H9 (cell line): Measurements from ENCODE around the gene F3. TPM values are rescaled to one million over a fixed set of nuclear protein-coding genes. Genes with fewer than 3 reads are reported as not detected.

Experiments used
- DNase-seq: peaks from one replicate; pipeline ENCODE4 v3.0.0-alpha.2; 2017
- H2AFZ ChIP-seq: one replicate; pipeline ENCODE4 v1.6.1; 2013; ENCODE audit warnings: mild to moderate bottlenecking, low read length, control low read depth, moderate library complexity
- H2AK5ac ChIP-seq: 2 replicates; pipeline ENCODE4 v1.6.1; 2013; ENCODE audit warnings: low read length, control low read depth, mixed read lengths; ENCODE audit not compliant: insufficient read length
- H2BK120ac ChIP-seq: one replicate; pipeline ENCODE4 v1.6.1; 2013; ENCODE audit warnings: low read depth, mild to moderate bottlenecking, low read length, control low read depth, inconsistent platforms; ENCODE audit not compliant: poor library complexity, severe bottlenecking
- H2BK12ac ChIP-seq: 2 replicates; pipeline ENCODE4 v1.6.1; 2013; ENCODE audit warnings: low read length, control low read depth, mixed read lengths, low read depth; ENCODE audit not compliant: insufficient read length
- H2BK15ac ChIP-seq: 2 replicates; pipeline ENCODE4 v1.6.1; 2013; ENCODE audit warnings: low read depth, low read length, control low read depth
- H2BK20ac ChIP-seq: one replicate; pipeline ENCODE4 v1.6.1; 2013; ENCODE audit warnings: low read depth, mild to moderate bottlenecking, low read length, control low read depth, inconsistent platforms; ENCODE audit not compliant: poor library complexity, severe bottlenecking
- H2BK5ac ChIP-seq: 2 replicates; pipeline ENCODE4 v1.6.1; 2013; ENCODE audit warnings: low read length, control low read depth, mixed read lengths; ENCODE audit not compliant: insufficient read length
- H3K14ac ChIP-seq: 2 replicates; pipeline ENCODE4 v1.6.1; 2013; ENCODE audit warnings: low read length, control low read depth; ENCODE audit not compliant: insufficient read depth
- H3K18ac ChIP-seq: 2 replicates; pipeline ENCODE4 v1.6.1; 2013; ENCODE audit warnings: low read depth, mild to moderate bottlenecking, mixed read lengths, low read length, control low read depth; ENCODE audit not compliant: insufficient read length
- H3K23ac ChIP-seq: 2 replicates; pipeline ENCODE4 v1.6.1; 2013; ENCODE audit warnings: low read length, control low read depth, mixed read lengths, low read depth; ENCODE audit not compliant: insufficient read length
- H3K23me2 ChIP-seq: 2 replicates; pipeline ENCODE4 v1.6.1; 2013; ENCODE audit warnings: low read depth, mild to moderate bottlenecking, mixed read lengths, low read length, control low read depth; ENCODE audit not compliant: insufficient read length, poor library complexity, severe bottlenecking
- H3K27ac ChIP-seq: 2 replicates; pipeline ENCODE4 v1.5.1; 2013; ENCODE audit warnings: low read length, control low read depth, mixed read lengths, low read depth; ENCODE audit not compliant: insufficient read length
- H3K27me3 ChIP-seq: 2 replicates; pipeline ENCODE4 v1.6.1; 2013; ENCODE audit warnings: low read length, control low read depth, inconsistent platforms; ENCODE audit not compliant: insufficient read depth
- H3K4ac ChIP-seq: 2 replicates; pipeline ENCODE4 v1.6.1; 2013; ENCODE audit warnings: low read depth, mild to moderate bottlenecking, control low read depth, inconsistent platforms, low read length, moderate library complexity
- H3K4me1 ChIP-seq: 2 replicates; pipeline ENCODE4 v1.6.1; 2013; ENCODE audit warnings: low read length, control low read depth, inconsistent platforms; ENCODE audit not compliant: insufficient read depth
- H3K4me2 ChIP-seq: 2 replicates; pipeline ENCODE4 v1.6.1; 2013; ENCODE audit warnings: low read length, control low read depth, mixed read lengths; ENCODE audit not compliant: insufficient read length, insufficient read depth
- H3K56ac ChIP-seq: 2 replicates; pipeline ENCODE4 v1.6.1; 2013; ENCODE audit warnings: low read depth, mild to moderate bottlenecking, mixed read lengths, low read length, control low read depth; ENCODE audit not compliant: insufficient read length
- H3K79me1 ChIP-seq: 2 replicates; pipeline ENCODE4 v1.6.1; 2013; ENCODE audit warnings: low read depth, mild to moderate bottlenecking, moderate library complexity, low read length, control low read depth, inconsistent platforms; ENCODE audit not compliant: insufficient read depth, poor library complexity, severe bottlenecking
- H3K79me2 ChIP-seq: 2 replicates; pipeline ENCODE4 v1.6.1; 2013; ENCODE audit warnings: low read length, control low read depth, inconsistent platforms; ENCODE audit not compliant: insufficient read depth
- H3K9ac ChIP-seq: 2 replicates; pipeline ENCODE4 v1.6.1; 2013; ENCODE audit warnings: low read length, control low read depth, mixed read lengths; ENCODE audit not compliant: insufficient read length; ENCODE audit errors: extremely low read depth
- H3K9me3 ChIP-seq: one replicate; pipeline ENCODE4 v1.6.1; 2013; ENCODE audit warnings: low read depth, low read length, inconsistent platforms; ENCODE audit not compliant: control insufficient read depth
- H3T11ph ChIP-seq: one replicate; pipeline ENCODE4 v1.6.1; 2013; ENCODE audit warnings: mild to moderate bottlenecking, low read length, control low read depth, inconsistent platforms
- H4K20me1 ChIP-seq: one replicate; pipeline ENCODE4 v1.6.1; 2013; ENCODE audit not compliant: control insufficient read depth, insufficient read length, insufficient read depth
- H4K5ac ChIP-seq: 2 replicates; pipeline ENCODE4 v1.6.1; 2013; ENCODE audit warnings: low read depth, mild to moderate bottlenecking, mixed read lengths, low read length, control low read depth; ENCODE audit not compliant: insufficient read length
- H4K8ac ChIP-seq: replicated peaks from 2 replicates; pipeline ENCODE4 v1.6.1; 2013; ENCODE audit warnings: low read length, control low read depth, mixed read lengths, low read depth; ENCODE audit not compliant: insufficient read length
- H4K91ac ChIP-seq: 2 replicates; pipeline ENCODE4 v1.6.1; 2013; ENCODE audit warnings: low read depth, mild to moderate bottlenecking, moderate library complexity, mixed read lengths, low read length, control low read depth; ENCODE audit not compliant: insufficient read length
- H3K27ac Mint-ChIP-seq, 3 experiments: 2 replicates in 2 of 3; 3 replicates in 1 of 3; pipeline ENCODE4 v1.8.0; 2020 to 2021; ENCODE audit warnings: mixed read lengths in 3 of 3, mild to moderate bottlenecking in 1 of 3, moderate library complexity in 1 of 3
- H3K27me3 Mint-ChIP-seq: 2 replicates; pipeline ENCODE4 v1.8.0; 2021; ENCODE audit warnings: low read depth, mild to moderate bottlenecking, moderate library complexity, mixed read lengths
- H3K36me3 Mint-ChIP-seq, 3 experiments: 2 replicates in 2 of 3; 3 replicates in 1 of 3; pipeline ENCODE4 v1.8.0; 2020 to 2021; ENCODE audit warnings: low read depth in 3 of 3, mixed read lengths in 3 of 3; ENCODE audit not compliant: insufficient read depth in 1 of 3
- H3K4me1 Mint-ChIP-seq, 2 experiments: 2 replicates each; pipeline ENCODE4 v1.8.0; 2020; ENCODE audit warnings: mixed read lengths in 2 of 2
- H3K4me3 Mint-ChIP-seq, 2 experiments: 2 replicates in 1 of 2; 3 replicates in 1 of 2; pipeline ENCODE4 v1.8.0; 2020 to 2021; ENCODE audit warnings: mild to moderate bottlenecking in 2 of 2, mixed read lengths in 2 of 2, moderate library complexity in 1 of 2
- H3K9me3 Mint-ChIP-seq, 2 experiments: 2 replicates in 1 of 2; 3 replicates in 1 of 2; pipeline ENCODE4 v1.8.0; 2020; ENCODE audit warnings: mild to moderate bottlenecking in 2 of 2, mixed read lengths in 2 of 2, moderate library complexity in 1 of 2
- WGBS: extraction: QIAGEN DNeasy Blood & Tissue Kit; methylation state at CpG from one replicate; pipeline ENCODE4 v1.1.7; 2013; ENCODE audit warnings: missing lambda C conversion rate, low lambda C conversion rate, mixed read lengths; ENCODE audit not compliant: insufficient read length; ENCODE audit errors: extremely low coverage; 5-methylcytosine and 5-hydroxymethylcytosine counted together
- total RNA-seq: library from RNA; stranded (reverse); gene quantifications from 2 replicates; pipeline ENCODE4 v1.2.1, GENCODE V29; 2021
- TF ChIP-seq, protein P1 (sequence below): fragments of 200-600 bp; sonication (generic); conservative IDR thresholded peaks from 3 replicates; pipeline ENCODE4 v1.8.0; 2021; ENCODE audit warnings: antibody characterized with exemption, mild to moderate bottlenecking

F3 gene
- total RNA-seq, 1 experiment from 2014 or later: 21.7 TPM

- Histone ChIP-seq H2AK5ac (no peak overlapping the region), H3K27ac (no peak overlapping the region), H3K14ac (no peak overlapping the region), H3K18ac (no peak overlapping the region), H2BK20ac (no peak overlapping the region), H3K79me1 (no peaks in the 10 kb centered on the region), H3K27me3 (no peaks in the 10 kb centered on the region), H3T11ph (no peak overlapping the region), H3K23me2 (no peaks in the 10 kb centered on the region), H3K79me2 (no peaks in the 10 kb centered on the region), H3K56ac (no peak overlapping the region), H3K9me3 (no peaks in the 10 kb centered on the region), H3K4me1 (no peaks in the 10 kb centered on the region), H4K5ac (no peak overlapping the region), H3K4me2 (no peak overlapping the region), H3K23ac (no peak overlapping the region), H2AFZ (no peak overlapping the region), H4K91ac (no peak overlapping the region), H2BK15ac (no peak overlapping the region), H2BK5ac (no peak overlapping the region), H2BK120ac (no peak overlapping the region), H2BK12ac (no peak overlapping the region), H3K9ac (no peak overlapping the region), H4K20me1 (no peaks in the 10 kb centered on the region), H4K8ac (no peak overlapping the region), H3K4ac (no peak overlapping the region)
- TF ChIP-seq, protein P1, sequence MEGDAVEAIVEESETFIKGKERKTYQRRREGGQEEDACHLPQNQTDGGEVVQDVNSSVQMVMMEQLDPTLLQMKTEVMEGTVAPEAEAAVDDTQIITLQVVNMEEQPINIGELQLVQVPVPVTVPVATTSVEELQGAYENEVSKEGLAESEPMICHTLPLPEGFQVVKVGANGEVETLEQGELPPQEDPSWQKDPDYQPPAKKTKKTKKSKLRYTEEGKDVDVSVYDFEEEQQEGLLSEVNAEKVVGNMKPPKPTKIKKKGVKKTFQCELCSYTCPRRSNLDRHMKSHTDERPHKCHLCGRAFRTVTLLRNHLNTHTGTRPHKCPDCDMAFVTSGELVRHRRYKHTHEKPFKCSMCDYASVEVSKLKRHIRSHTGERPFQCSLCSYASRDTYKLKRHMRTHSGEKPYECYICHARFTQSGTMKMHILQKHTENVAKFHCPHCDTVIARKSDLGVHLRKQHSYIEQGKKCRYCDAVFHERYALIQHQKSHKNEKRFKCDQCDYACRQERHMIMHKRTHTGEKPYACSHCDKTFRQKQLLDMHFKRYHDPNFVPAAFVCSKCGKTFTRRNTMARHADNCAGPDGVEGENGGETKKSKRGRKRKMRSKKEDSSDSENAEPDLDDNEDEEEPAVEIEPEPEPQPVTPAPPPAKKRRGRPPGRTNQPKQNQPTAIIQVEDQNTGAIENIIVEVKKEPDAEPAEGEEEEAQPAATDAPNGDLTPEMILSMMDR: no peak
- Mint-ChIP-seq H3K27ac (no peak overlapping the region), H3K4me3 (no peak overlapping the region), H3K36me3 (peaks cover 7 to 46% (median 34%) of the 10 kb centered on the region in 3 experiments; a peak in 6 of 7 replicates), H3K4me1 (no peaks in the 10 kb centered on the region), H3K27me3 (no peaks in the 10 kb centered on the region), H3K9me3 (no peaks in the 10 kb centered on the region)
- no peak for DNase-seq
- no CpG with 5 or more reads among the region's 2 CpGs for WGBS
Observed at GRCh38 chr1:94501426-94501825, 40.1 kb downstream of the F3 start.
